Liver (tissue), 3 donors: ENCODE data around the gene OGFOD3.

Experiments
- ATF3 ChIP-seq: IDR thresholded peaks from 2 replicates; pipeline ENCODE4 v1.6.1; 2016; ENCODE audit warnings: antibody characterized with exemption
- CTCF ChIP-seq: fragments of 150-350 bp; IDR thresholded peaks from 2 replicates; pipeline ENCODE4 v1.5.1; 2017; ENCODE audit warnings: improper control_type of control experiment, low read depth, low read length; ENCODE audit not compliant: missing input control
- EGR1 ChIP-seq, 2 donors: IDR thresholded peaks; 2 replicates each; pipeline ENCODE4 v1.6.1; 2016 to 2018; ENCODE audit warnings: antibody characterized with exemption in 2 of 2, low read depth in 2 of 2
- NR2F2 ChIP-seq: IDR thresholded peaks from 2 replicates; pipeline ENCODE4 v1.6.1; 2016; ENCODE audit warnings: antibody characterized with exemption
- RAD21 ChIP-seq, 2 donors: IDR thresholded peaks; 2 replicates each; pipeline ENCODE4 v1.6.1; 2016; ENCODE audit warnings: antibody characterized with exemption in 2 of 2, mild to moderate bottlenecking in 2 of 2
- REST ChIP-seq: IDR thresholded peaks from 2 replicates; pipeline ENCODE4 v1.6.1; 2016; ENCODE audit warnings: antibody characterized with exemption, mild to moderate bottlenecking
- TAF1 ChIP-seq: conservative IDR thresholded peaks from 2 replicates; pipeline ENCODE4 v1.6.1; 2016; ENCODE audit warnings: antibody characterized with exemption, mild to moderate bottlenecking
- ZBTB33 ChIP-seq: IDR thresholded peaks from 2 replicates; pipeline ENCODE4 v1.6.1; 2016; ENCODE audit warnings: antibody characterized with exemption
- donor health status: healthy.
- donor health status: healthy.

- TF ChIP-seq CTCF = no peak
- no peak for TF ChIP-seq REST
- TF ChIP-seq EGR1 (IDR thresholded peaks at IDR 0.05; ENCODE audit: low read depth in 2 of 2) = no peak
- no peak for TF ChIP-seq ZBTB33
- no peak for TF ChIP-seq ATF3
- no peak for TF ChIP-seq TAF1
- no peak for TF ChIP-seq NR2F2
- no peak for TF ChIP-seq RAD21 (IDR thresholded peaks at IDR 0.05)
Measured at GRCh38 chr17:82357394-82357793, 61.0 kb downstream of the OGFOD3 start.
